Measurements from ENCODE around the gene CAPZA2.
"Not testable (repeated sequence)": the region's sequence is repeated elsewhere in the genome, so short reads cannot be mapped to it uniquely, and the experiment has no call there.

Gene CAPZA2

GRCh38 chr7:116912269-116912909 lies 50.0 kb downstream of the CAPZA2 start:
- no peaks in the 10 kb centered on the region for H3K9me3 Mint-ChIP-seq
- no peaks in the 10 kb centered on the region for H3K27me3 Mint-ChIP-seq (ENCODE audit: low read depth)
- H3K4me3 Mint-ChIP-seq, result no peak overlapping the region
- peaks cover 29% of the 10 kb centered on the region for H3K36me3 Mint-ChIP-seq (ENCODE audit: low read depth)
- no peak overlapping the region for H3K27ac Mint-ChIP-seq
- no peaks in the 10 kb centered on the region for H3K4me1 Mint-ChIP-seq (ENCODE audit: low read depth)

- Mint-ChIP-seq H3K4me1 (ENCODE audit: low read depth) (no peaks in the 10 kb centered on the region), H3K27me3 (ENCODE audit: low read depth) (no peaks in the 10 kb centered on the region), H3K27ac (no peak overlapping the region), H3K36me3 (ENCODE audit: low read depth) (peaks cover 19% of the 10 kb centered on the region), H3K9me3 (no peaks in the 10 kb centered on the region), H3K4me3 (no peak overlapping the region)
Observed at GRCh38 chr7:116918704-116919103, 56.3 kb downstream of the CAPZA2 start.

- Mint-ChIP-seq H3K4me1 (ENCODE audit: low read depth) (no peaks in the 10 kb centered on the region), H3K27me3 (ENCODE audit: low read depth) (no peaks in the 10 kb centered on the region), H3K36me3 (ENCODE audit: low read depth) (peaks cover 15% of the 10 kb centered on the region), H3K9me3 (no peaks in the 10 kb centered on the region), H3K27ac (no peak overlapping the region), H3K4me3 (no peak overlapping the region)
Observed at GRCh38 chr7:116920359-116920758, 58.0 kb downstream of the CAPZA2 start.

GRCh38 chr7:116922545-116922944 lies 60.2 kb downstream of the CAPZA2 start:
- Mint-ChIP-seq H3K27ac (no peak overlapping the region), H3K9me3 (no peaks in the 10 kb centered on the region), H3K4me3 (no peak overlapping the region)

GRCh38 chr7:116924741-116925140 lies 62.4 kb downstream of the CAPZA2 start:
- Mint-ChIP-seq H3K9me3 (no peaks in the 10 kb centered on the region), H3K4me1 (ENCODE audit: low read depth) (no peaks in the 10 kb centered on the region), H3K27ac (no peak overlapping the region), H3K4me3 (no peak overlapping the region), H3K36me3 (ENCODE audit: low read depth) (peaks cover 7% of the 10 kb centered on the region), H3K27me3 (ENCODE audit: low read depth) (peaks cover 15% of the 10 kb centered on the region)

More at GRCh38 chr7:116922545-116922944, 60.2 kb downstream of the CAPZA2 start:
- peaks cover 4% of the 10 kb centered on the region for H3K27me3 Mint-ChIP-seq (ENCODE audit: low read depth)
- peaks cover 15% of the 10 kb centered on the region for H3K36me3 Mint-ChIP-seq (ENCODE audit: low read depth)
- no peaks in the 10 kb centered on the region for H3K4me1 Mint-ChIP-seq (ENCODE audit: low read depth)

GRCh38 chr7:116929021-116929420 lies 66.6 kb downstream of the CAPZA2 start:
- no peak overlapping the region for H3K27ac Mint-ChIP-seq
- H3K9me3 Mint-ChIP-seq, result no peaks in the 10 kb centered on the region
- no peak overlapping the region for H3K4me3 Mint-ChIP-seq
- peaks cover 27% of the 10 kb centered on the region for H3K27me3 Mint-ChIP-seq (ENCODE audit: low read depth)
- H3K36me3 Mint-ChIP-seq (ENCODE audit: low read depth), result no peaks in the 10 kb centered on the region
- peaks cover 6% of the 10 kb centered on the region for H3K4me1 Mint-ChIP-seq (ENCODE audit: low read depth)

GRCh38 chr7:116929914-116930913 lies 67.8 kb downstream of the CAPZA2 start:
- peaks cover 30% of the 10 kb centered on the region for H3K27me3 Mint-ChIP-seq (ENCODE audit: low read depth)
- H3K4me3 Mint-ChIP-seq, result no peak overlapping the region

GRCh38 chr7:116932566-116932965 lies 70.2 kb downstream of the CAPZA2 start:
- Mint-ChIP-seq H3K4me3 (no peak overlapping the region), H3K9me3 (no peaks in the 10 kb centered on the region), H3K27me3 (ENCODE audit: low read depth) (peaks cover 37% of the 10 kb centered on the region), H3K4me1 (ENCODE audit: low read depth) (peaks cover 6% of the 10 kb centered on the region), H3K36me3 (ENCODE audit: low read depth) (no peaks in the 10 kb centered on the region), H3K27ac (no peak overlapping the region)

More at GRCh38 chr7:116929914-116930913, 67.8 kb downstream of the CAPZA2 start:
- H3K27ac Mint-ChIP-seq, result no peak overlapping the region
- H3K36me3 Mint-ChIP-seq (ENCODE audit: low read depth), result no peaks in the 10 kb centered on the region
- no peaks in the 10 kb centered on the region for H3K9me3 Mint-ChIP-seq
- peaks cover 6% of the 10 kb centered on the region for H3K4me1 Mint-ChIP-seq (ENCODE audit: low read depth)

GRCh38 chr7:116933465-116933864 lies 71.1 kb downstream of the CAPZA2 start:
- Mint-ChIP-seq H3K4me3 (no peak overlapping the region), H3K36me3 (ENCODE audit: low read depth) (no peaks in the 10 kb centered on the region), H3K27ac (no peak overlapping the region), H3K9me3 (no peaks in the 10 kb centered on the region), H3K27me3 (ENCODE audit: low read depth) (peaks cover 37% of the 10 kb centered on the region), H3K4me1 (ENCODE audit: low read depth) (peaks cover 6% of the 10 kb centered on the region)

- no peak overlapping the region for H3K4me3 Mint-ChIP-seq
- no peak overlapping the region for H3K27ac Mint-ChIP-seq
- no peaks in the 10 kb centered on the region for H3K36me3 Mint-ChIP-seq (ENCODE audit: low read depth)
- no peaks in the 10 kb centered on the region for H3K9me3 Mint-ChIP-seq
- peaks cover 29% of the 10 kb centered on the region for H3K27me3 Mint-ChIP-seq (ENCODE audit: low read depth)
- peaks cover 6% of the 10 kb centered on the region for H3K4me1 Mint-ChIP-seq (ENCODE audit: low read depth)
Observed at GRCh38 chr7:116934580-116934979, 72.2 kb downstream of the CAPZA2 start.

- H3K4me3 Mint-ChIP-seq, result not testable (repeated sequence)
Observed at GRCh38 chr7:116936844-116937243, 74.5 kb downstream of the CAPZA2 start.

GRCh38 chr7:116938678-116939077 lies 76.3 kb downstream of the CAPZA2 start:
- H3K4me3 Mint-ChIP-seq, result no peak overlapping the region
- no peaks in the 10 kb centered on the region for H3K36me3 Mint-ChIP-seq (ENCODE audit: low read depth)
- H3K27ac Mint-ChIP-seq, result no peak overlapping the region
- no peaks in the 10 kb centered on the region for H3K4me1 Mint-ChIP-seq (ENCODE audit: low read depth)
- H3K27me3 Mint-ChIP-seq (ENCODE audit: low read depth), result peaks cover 20% of the 10 kb centered on the region
- H3K9me3 Mint-ChIP-seq, result no peaks in the 10 kb centered on the region

More at GRCh38 chr7:116936844-116937243, 74.5 kb downstream of the CAPZA2 start:
- peaks cover 20% of the 10 kb centered on the region for H3K27me3 Mint-ChIP-seq (ENCODE audit: low read depth)
- H3K27ac Mint-ChIP-seq; H3K9me3 Mint-ChIP-seq; H3K36me3 Mint-ChIP-seq (ENCODE audit: low read depth); H3K4me1 Mint-ChIP-seq (ENCODE audit: low read depth): not testable (repeated sequence)

- Mint-ChIP-seq H3K27me3 (ENCODE audit: low read depth) (peaks cover 22% of the 10 kb centered on the region), H3K4me1 (ENCODE audit: low read depth) (no peaks in the 10 kb centered on the region), H3K9me3 (no peaks in the 10 kb centered on the region), H3K27ac (no peak overlapping the region), H3K36me3 (ENCODE audit: low read depth) (no peaks in the 10 kb centered on the region), H3K4me3 (no peak overlapping the region)
Observed at GRCh38 chr7:116940689-116941370, 78.4 kb downstream of the CAPZA2 start.

- H3K4me3 Mint-ChIP-seq, result no peak overlapping the region
Observed at GRCh38 chr7:116942504-116942903, 80.1 kb downstream of the CAPZA2 start.

More at GRCh38 chr7:116942504-116942903, 80.1 kb downstream of the CAPZA2 start:
- no peaks in the 10 kb centered on the region for H3K36me3 Mint-ChIP-seq (ENCODE audit: low read depth)
- H3K27me3 Mint-ChIP-seq (ENCODE audit: low read depth), result peaks cover 19% of the 10 kb centered on the region
- H3K9me3 Mint-ChIP-seq, result no peaks in the 10 kb centered on the region
- no peak overlapping the region for H3K27ac Mint-ChIP-seq
- no peaks in the 10 kb centered on the region for H3K4me1 Mint-ChIP-seq (ENCODE audit: low read depth)
